Activated CD8-positive, alpha-beta memory T cell treated with anti-CD3 and anti-CD28 coated beads, Interleukin-2, amount 50 U/mL, for 4 hours (primary cell): ENCODE results near the gene PPP1R7.
A peak's percentile ranks its signal among the peaks of the same experiment; 100 is the strongest.

Source experiments
- DNase-seq: peaks from one replicate; pipeline ENCODE4 v3.0.0-alpha.2; 2020

The PPP1R7 gene

GRCh38 chr2:241141214-241141770 lies 9.0 kb upstream of the PPP1R7 start:
- DNase-seq, result no peak

GRCh38 chr2:241142063-241142462 lies 8.2 kb upstream of the PPP1R7 start:
- DNase-seq, result no peak

GRCh38 chr2:241142593-241142992 lies 7.7 kb upstream of the PPP1R7 start:
- DNase-seq, result no peak

- no peak for DNase-seq
Observed at GRCh38 chr2:241146286-241146685, 4.0 kb upstream of the PPP1R7 start.

GRCh38 chr2:241147336-241147735 lies 2.9 kb upstream of the PPP1R7 start:
- DNase-seq, result no peak

- DNase-seq, result no peak
Observed at GRCh38 chr2:241148239-241148638, 2.0 kb upstream of the PPP1R7 start.

- DNase-seq, result peak; percentile 89
Observed at GRCh38 chr2:241148891-241149674, 1.2 kb upstream of the PPP1R7 start, which contains the start of gene PASK. PASK (minus strand) TSS chr2:241149472; CDS start chr2:241143032, 6,440 bp downstream.

- DNase-seq, result no peak
Observed at GRCh38 chr2:241149675-241149924, 667 bp upstream of the PPP1R7 start.

- no peak for DNase-seq
Observed at GRCh38 chr2:241150660-241151530, 628 bp downstream of the PPP1R7 start.

- no peak for DNase-seq
Observed at GRCh38 chr2:241151934-241152660, 1.8 kb downstream of the PPP1R7 start.

GRCh38 chr2:241153616-241154015 lies 3.3 kb downstream of the PPP1R7 start:
- DNase-seq, result no peak

- DNase-seq, result no peak
Observed at GRCh38 chr2:241154915-241155314, 4.6 kb downstream of the PPP1R7 start.

GRCh38 chr2:241155936-241156335 lies 5.7 kb downstream of the PPP1R7 start:
- no peak for DNase-seq

GRCh38 chr2:241156971-241157441 lies 6.7 kb downstream of the PPP1R7 start:
- no peak for DNase-seq

- DNase-seq, result no peak
Observed at GRCh38 chr2:241157841-241158545, 7.7 kb downstream of the PPP1R7 start.

GRCh38 chr2:241158546-241158900 lies 8.3 kb downstream of the PPP1R7 start:
- no peak for DNase-seq

- no peak for DNase-seq
Observed at GRCh38 chr2:241159116-241159515, 8.8 kb downstream of the PPP1R7 start.

- no peak for DNase-seq
Observed at GRCh38 chr2:241160318-241160717, 10.1 kb downstream of the PPP1R7 start.

- DNase-seq, result no peak
Observed at GRCh38 chr2:241161646-241162281, 11.5 kb downstream of the PPP1R7 start.

GRCh38 chr2:241163601-241164118 lies 13.4 kb downstream of the PPP1R7 start:
- no peak for DNase-seq

GRCh38 chr2:241168366-241168765 lies 18.1 kb downstream of the PPP1R7 start:
- no peak for DNase-seq

GRCh38 chr2:241173557-241173956 lies 23.3 kb downstream of the PPP1R7 start:
- no peak for DNase-seq
